Trophoblast cell (in vitro differentiated cells and primary cell): ENCODE data around the gene RNPC3.

Experiments used
- DNase-seq, 2 donors: peaks; one replicate each; pipeline ENCODE4 v3.0.0-alpha.2; 2016
- H2AFZ ChIP-seq: 2 replicates; pipeline ENCODE4 v1.6.1; 2013; ENCODE audit warnings: low read length, moderate library complexity, mild to moderate bottlenecking; ENCODE audit not compliant: insufficient read depth, poor library complexity
- H2AK5ac ChIP-seq: 2 replicates; pipeline ENCODE4 v1.6.1; 2013; ENCODE audit warnings: mild to moderate bottlenecking, low read length
- H2BK120ac ChIP-seq: 2 replicates; pipeline ENCODE4 v1.6.1; 2013; ENCODE audit warnings: low read length, mild to moderate bottlenecking, moderate library complexity; ENCODE audit not compliant: insufficient read depth, poor library complexity
- H2BK12ac ChIP-seq: 2 replicates; pipeline ENCODE4 v1.6.1; 2013; ENCODE audit warnings: mild to moderate bottlenecking, low read length, moderate library complexity
- H2BK5ac ChIP-seq: 2 replicates; pipeline ENCODE4 v1.6.1; 2013; ENCODE audit warnings: low read length, low read depth, moderate library complexity, mild to moderate bottlenecking; ENCODE audit not compliant: poor library complexity
- H3K14ac ChIP-seq: 2 replicates; pipeline ENCODE4 v1.6.1; 2013; ENCODE audit warnings: mild to moderate bottlenecking, low read length
- H3K18ac ChIP-seq: 2 replicates; pipeline ENCODE4 v1.6.1; 2013; ENCODE audit warnings: mild to moderate bottlenecking, low read length
- H3K23ac ChIP-seq: 2 replicates; pipeline ENCODE4 v1.6.1; 2013; ENCODE audit warnings: low read length
- H3K27ac ChIP-seq: 2 replicates; pipeline ENCODE4 v1.5.1; 2013; ENCODE audit warnings: low read depth, mild to moderate bottlenecking, inconsistent platforms, low read length, moderate library complexity
- H3K27me3 ChIP-seq: 2 replicates; pipeline ENCODE4 v1.6.1; 2013; ENCODE audit warnings: inconsistent platforms, mild to moderate bottlenecking, low read length, moderate library complexity; ENCODE audit not compliant: insufficient read depth
- H3K36me3 ChIP-seq, 2 experiments: 1 replicate in 1 of 2; 2 replicates in 1 of 2; pipeline ENCODE4 v1.6.1; 2013; ENCODE audit warnings: low read length in 2 of 2, mild to moderate bottlenecking in 2 of 2, moderate library complexity in 1 of 2; ENCODE audit not compliant: insufficient read depth in 2 of 2, control insufficient read depth in 1 of 2
- H3K4ac ChIP-seq: 2 replicates; pipeline ENCODE4 v1.6.1; 2013; ENCODE audit warnings: low read depth, mild to moderate bottlenecking, low read length, moderate library complexity
- H3K4me1 ChIP-seq, 2 experiments: 1 replicate in 1 of 2; 2 replicates in 1 of 2; pipeline ENCODE4 v1.6.1; 2013; ENCODE audit warnings: low read length in 2 of 2, mild to moderate bottlenecking in 2 of 2, moderate library complexity in 1 of 2; ENCODE audit not compliant: insufficient read depth in 2 of 2, control insufficient read depth in 1 of 2
- H3K4me2 ChIP-seq: 2 replicates; pipeline ENCODE4 v1.6.1; 2013; ENCODE audit warnings: inconsistent platforms, mild to moderate bottlenecking, low read length, moderate library complexity
- H3K4me3 ChIP-seq: 2 replicates; pipeline ENCODE4 v1.5.1; 2013; ENCODE audit warnings: mild to moderate bottlenecking, low read depth, low read length, inconsistent platforms
- H3K79me1 ChIP-seq: one replicate; pipeline ENCODE4 v1.6.1; 2013; ENCODE audit warnings: low read length
- H3K79me2 ChIP-seq: 2 replicates; pipeline ENCODE4 v1.6.1; 2013; ENCODE audit warnings: low read length, mild to moderate bottlenecking; ENCODE audit not compliant: control insufficient read depth, insufficient read depth, poor library complexity
- H3K9ac ChIP-seq: 2 replicates; pipeline ENCODE4 v1.6.1; 2013; ENCODE audit warnings: mild to moderate bottlenecking, low read length
- H3K9me3 ChIP-seq: 2 replicates; pipeline ENCODE4 v1.6.1; 2013; ENCODE audit warnings: low read depth, mild to moderate bottlenecking, control low read depth, inconsistent platforms, low read length; ENCODE audit not compliant: insufficient read depth
- H4K12ac ChIP-seq: 2 replicates; pipeline ENCODE4 v1.6.1; 2013; ENCODE audit warnings: low read depth, mild to moderate bottlenecking, low read length, moderate library complexity
- H4K8ac ChIP-seq: 2 replicates; pipeline ENCODE4 v1.6.1; 2013; ENCODE audit warnings: low read depth, mild to moderate bottlenecking, low read length, moderate library complexity
- H4K91ac ChIP-seq: one replicate; pipeline ENCODE4 v1.6.1; 2013; ENCODE audit warnings: low read depth, mild to moderate bottlenecking, low read length, moderate library complexity
- WGBS: extraction: QIAGEN DNeasy Blood & Tissue Kit; methylation state at CpG from one replicate; pipeline ENCODE4 v1.1.7; 2013; ENCODE audit warnings: missing lambda C conversion rate; ENCODE audit not compliant: insufficient read length, insufficient coverage; ENCODE audit errors: extremely low coverage; 5-methylcytosine and 5-hydroxymethylcytosine counted together

The RNPC3 gene

DNA sequence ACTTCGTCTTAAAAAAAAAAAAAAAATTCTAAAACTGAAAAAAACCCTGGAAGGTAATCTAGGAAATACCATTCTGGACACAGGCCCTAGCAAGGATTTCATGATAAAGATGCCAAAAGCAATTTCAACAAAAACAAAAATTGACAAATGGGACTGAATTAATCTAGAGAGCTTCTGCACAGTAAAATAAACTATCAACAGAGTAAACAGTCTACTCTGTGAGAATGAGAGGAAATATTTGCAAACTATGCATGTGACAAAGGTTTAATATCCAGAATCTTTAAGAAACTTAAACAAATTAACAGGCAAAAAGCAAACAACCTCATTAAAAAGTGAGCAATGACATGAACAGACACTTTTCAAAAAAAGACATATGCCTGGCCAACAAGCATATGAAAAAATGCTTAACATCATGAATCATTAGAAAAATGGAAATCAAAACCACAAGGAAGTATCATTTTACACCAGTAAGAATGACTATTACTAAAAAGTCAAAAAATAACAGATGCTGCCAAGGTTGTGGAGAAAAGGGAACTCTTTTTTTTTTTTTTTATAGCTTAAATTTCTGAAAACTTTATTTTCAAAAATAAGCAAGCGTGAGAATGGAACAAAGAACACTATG, 29.4 kb upstream of the RNPC3 start:
- Histone ChIP-seq H3K27me3 (no peaks in the 10 kb centered on the region), H3K18ac (no peak overlapping the region), H2BK12ac (no peak overlapping the region)

DNA sequence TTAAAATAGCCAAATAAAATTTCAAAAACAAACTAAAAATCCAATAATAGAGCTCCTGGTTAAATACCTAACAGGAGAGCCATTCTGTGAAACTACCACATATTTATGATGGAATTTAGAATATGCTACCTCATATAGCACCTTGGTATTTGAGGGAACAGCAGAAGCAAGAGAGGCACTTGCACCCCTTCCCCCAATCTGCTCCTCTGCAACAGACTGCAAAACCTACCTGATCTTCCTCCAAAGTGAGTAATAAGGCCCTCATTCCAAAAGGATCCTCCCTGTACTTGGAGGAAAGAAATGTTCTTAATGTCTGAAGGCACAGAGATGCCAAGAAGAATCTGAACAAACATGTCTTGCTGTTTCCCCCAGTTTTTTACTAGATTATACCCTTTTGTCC, 28.1 kb upstream of the RNPC3 start:
- Histone ChIP-seq H3K27me3 (no peaks in the 10 kb centered on the region), H3K27ac (no peak overlapping the region), H3K4ac (no peak overlapping the region), H2AFZ (no peak overlapping the region), H4K8ac (no peak overlapping the region), H3K9ac (no peak overlapping the region), H2BK12ac (no peak overlapping the region), H3K23ac (no peak overlapping the region), H3K18ac (no peak overlapping the region), H2AK5ac (no peak overlapping the region), H3K4me1 (no peaks in the 10 kb centered on the region), H3K4me2 (no peak overlapping the region), H3K4me3 (no peak overlapping the region), H3K9me3 (no peaks in the 10 kb centered on the region), H3K79me2 (no peaks in the 10 kb centered on the region), H3K79me1 (no peaks in the 10 kb centered on the region), H3K14ac (no peak overlapping the region), H3K36me3 (no peaks in the 10 kb centered on the region), H4K12ac (no peak overlapping the region), H2BK5ac (no peak overlapping the region), H2BK120ac (no peak overlapping the region), H4K91ac (no peak overlapping the region)
- DNase-seq: no peak

More for the DNA sequence above, 29.4 kb upstream of the RNPC3 start:
- no peak overlapping the region for H2AFZ ChIP-seq
- H4K8ac ChIP-seq: no peak overlapping the region
- H2BK5ac ChIP-seq: no peak overlapping the region
- no CpG with 5 or more reads among the region's 2 CpGs for WGBS
- H2AK5ac ChIP-seq: no peak overlapping the region
- H3K9ac ChIP-seq: no peak overlapping the region
- H3K9me3 ChIP-seq: no peaks in the 10 kb centered on the region
- no peak overlapping the region for H4K12ac ChIP-seq
- no peaks in the 10 kb centered on the region for H3K79me2 ChIP-seq
- H3K23ac ChIP-seq: no peak overlapping the region
- H3K14ac ChIP-seq: no peak overlapping the region
- H3K4me1 ChIP-seq: no peaks in the 10 kb centered on the region
- no peak overlapping the region for H3K4me2 ChIP-seq
- H3K4me3 ChIP-seq: no peak overlapping the region
- H3K36me3 ChIP-seq: no peaks in the 10 kb centered on the region
- no peak for DNase-seq
- no peak overlapping the region for H3K27ac ChIP-seq
- H3K4ac ChIP-seq: no peak overlapping the region
- no peak overlapping the region for H4K91ac ChIP-seq
- no peak overlapping the region for H2BK120ac ChIP-seq
- H3K79me1 ChIP-seq: no peaks in the 10 kb centered on the region

DNA sequence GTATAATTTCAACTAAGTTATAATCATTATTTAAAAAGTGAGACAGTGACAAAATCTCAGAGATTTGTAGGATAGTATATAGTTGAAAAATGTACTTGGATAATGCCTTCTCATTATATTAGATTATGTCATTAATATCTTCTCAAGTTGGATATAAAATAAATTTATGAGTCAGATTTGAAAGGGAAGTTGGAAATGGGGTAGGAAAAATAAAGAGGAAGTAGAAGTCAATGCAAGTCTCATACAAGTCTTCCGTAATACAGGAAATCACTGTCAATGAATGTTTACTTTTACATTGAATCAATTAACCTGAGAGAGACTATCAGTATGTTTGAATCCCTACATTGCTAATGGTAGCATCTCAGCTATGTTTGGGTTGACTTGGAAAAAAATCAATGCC, 16.2 kb upstream of the RNPC3 start:
- Histone ChIP-seq H3K79me1 (no peaks in the 10 kb centered on the region), H3K79me2 (no peaks in the 10 kb centered on the region), H3K23ac (no peak overlapping the region), H3K9ac (no peak overlapping the region), H3K18ac (no peak overlapping the region), H2AFZ (no peak overlapping the region), H3K27me3 (no peaks in the 10 kb centered on the region), H3K4me1 (no peaks in the 10 kb centered on the region), H2BK120ac (no peak overlapping the region), H2AK5ac (no peak overlapping the region), H2BK12ac (no peak overlapping the region), H3K14ac (no peak overlapping the region), H3K4ac (no peak overlapping the region), H3K4me3 (no peak overlapping the region), H4K8ac (no peak overlapping the region), H3K27ac (no peak overlapping the region), H2BK5ac (no peak overlapping the region), H3K36me3 (no peaks in the 10 kb centered on the region), H3K4me2 (no peak overlapping the region), H4K91ac (no peak overlapping the region), H4K12ac (no peak overlapping the region), H3K9me3 (no peaks in the 10 kb centered on the region)
- no CpG with 5 or more reads among the region's 1 CpG for WGBS
- no peak for DNase-seq

DNA sequence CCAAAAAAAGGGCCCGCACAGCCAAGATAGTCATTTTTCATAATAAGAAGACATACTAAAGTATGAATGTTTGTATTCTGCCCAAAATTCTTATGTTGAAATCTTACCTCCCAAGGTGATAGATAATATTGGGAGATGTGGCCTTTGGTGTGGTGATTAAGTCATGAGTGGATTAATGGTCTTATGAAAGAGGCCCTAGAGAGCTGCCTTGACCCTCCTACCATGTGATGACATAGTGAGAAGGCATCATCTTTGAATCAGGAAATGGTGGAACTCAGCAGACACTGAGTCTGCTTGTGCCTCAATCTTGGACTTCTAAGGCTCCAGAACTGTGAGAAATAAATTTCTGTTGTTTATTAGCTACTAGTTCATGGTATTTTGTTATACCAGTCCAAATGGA, 11.8 kb upstream of the RNPC3 start:
- H3K9ac ChIP-seq: no peak overlapping the region
- H3K23ac ChIP-seq: no peak overlapping the region
- H3K79me1 ChIP-seq: no peaks in the 10 kb centered on the region
- no peak overlapping the region for H2AK5ac ChIP-seq
- WGBS: no CpG with 5 or more reads among the region's 1 CpG
- H2AFZ ChIP-seq: no peak overlapping the region
- no peaks in the 10 kb centered on the region for H3K9me3 ChIP-seq
- no peaks in the 10 kb centered on the region for H3K79me2 ChIP-seq
- H3K18ac ChIP-seq: no peak overlapping the region
- H3K4ac ChIP-seq: no peak overlapping the region
- H3K4me2 ChIP-seq: no peak overlapping the region
- no peak overlapping the region for H4K91ac ChIP-seq
- H2BK12ac ChIP-seq: no peak overlapping the region
- H3K4me1 ChIP-seq: no peaks in the 10 kb centered on the region
- no peak overlapping the region for H3K27ac ChIP-seq
- no peak for DNase-seq
- H3K36me3 ChIP-seq: no peaks in the 10 kb centered on the region
- no peak overlapping the region for H3K14ac ChIP-seq
- H3K27me3 ChIP-seq: no peaks in the 10 kb centered on the region
- H2BK5ac ChIP-seq: no peak overlapping the region
- H4K8ac ChIP-seq: no peak overlapping the region
- no peak overlapping the region for H3K4me3 ChIP-seq
- H4K12ac ChIP-seq: no peak overlapping the region
- H2BK120ac ChIP-seq: no peak overlapping the region
